PC-9 (cell line): Measurements from ENCODE around the gene FFAR2. TPM values are rescaled to one million over a fixed set of nuclear protein-coding genes. Genes with fewer than 3 reads are reported as not detected.

ENCODE experiments used
- BruUV-seq: library from RNA; stranded (reverse); fragments of 400-500 nt; replicated peaks from 2 replicates; lab custom pipeline; 2021; lab: Mats Ljungman, UMichigan
- CTCF ChIA-PET: fragments of 300-600 bp; sonication (Branson Sonifier 250); formaldehyde crosslinking; loops from one replicate; lab custom pipeline; 2022; ENCODE audit warnings: antibody characterized with exemption; lab: Charles Lee
- POLR2A ChIA-PET: fragments of 300-600 bp; sonication (Branson Sonifier 250); formaldehyde crosslinking; loops from one replicate; lab custom pipeline; 2022; ENCODE audit warnings: antibody characterized with exemption; ENCODE audit not compliant: unreplicated experiment; lab: Charles Lee
- DNase-seq, 2 experiments: peaks; one replicate each; pipeline versions ENCODE4 v3.0.0 to v3.0.0-alpha.2; 2015 to 2022; ENCODE audit warnings: mixed read lengths in 1 of 2
- H2AFZ ChIP-seq: fragments of 200-600 bp; sonication (generic); 2 replicates; pipeline ENCODE4 v1.8.1; 2017; ENCODE audit warnings: antibody characterized with exemption
- H3F3A ChIP-seq: fragments of 200-600 bp; sonication (generic); 2 replicates; pipeline ENCODE4 v1.8.1; 2017; ENCODE audit warnings: antibody characterized with exemption, mild to moderate bottlenecking, low read depth; ENCODE audit not compliant: insufficient read depth
- H3K27ac ChIP-seq: fragments of 200-600 bp; sonication (generic); 2 replicates; pipeline ENCODE4 v1.6.1; 2016; ENCODE audit warnings: mixed run types
- H3K27me3 ChIP-seq: fragments of 200-600 bp; sonication (generic); 2 replicates; pipeline ENCODE4 v1.6.1; 2016; ENCODE audit warnings: low read depth, mixed run types; ENCODE audit not compliant: insufficient read depth
- H3K36me3 ChIP-seq: fragments of 200-600 bp; sonication (generic); 2 replicates; pipeline ENCODE4 v1.6.1; 2016; ENCODE audit warnings: low read depth, mixed run types
- H3K4me1 ChIP-seq: fragments of 200-600 bp; sonication (generic); replicated peaks from 2 replicates; pipeline ENCODE4 v1.6.1; 2016; ENCODE audit warnings: mixed run types; ENCODE audit not compliant: insufficient read depth
- H3K4me2 ChIP-seq: fragments of 200-600 bp; sonication (generic); 2 replicates; pipeline ENCODE4 v1.6.1; 2017; ENCODE audit warnings: mixed run types
- H3K4me3 ChIP-seq: fragments of 200-600 bp; sonication (generic); 2 replicates; pipeline ENCODE4 v1.6.1; 2016; ENCODE audit warnings: mixed run types
- H3K79me2 ChIP-seq: fragments of 200-600 bp; sonication (generic); 2 replicates; pipeline ENCODE4 v1.6.1; 2017; ENCODE audit warnings: low read depth, mixed run types
- H3K9me2 ChIP-seq: fragments of 200-600 bp; sonication (generic); 2 replicates; pipeline ENCODE4 v1.8.1; 2017; ENCODE audit warnings: mild to moderate bottlenecking; ENCODE audit not compliant: insufficient read depth
- H3K9me3 ChIP-seq: fragments of 200-600 bp; sonication (generic); 2 replicates; pipeline ENCODE4 v1.8.1; 2016; ENCODE audit warnings: low read depth; ENCODE audit not compliant: insufficient read depth
- H4K20me1 ChIP-seq: fragments of 200-600 bp; sonication (generic); 2 replicates; pipeline ENCODE4 v1.8.1; 2017; ENCODE audit not compliant: insufficient read depth
- CTCF ChIP-seq: fragments of 200-600 bp; sonication (generic); conservative IDR thresholded peaks from 2 replicates; pipeline ENCODE4 v1.6.1; 2017; ENCODE audit warnings: mixed run types, antibody characterized with exemption, mild to moderate bottlenecking, moderate library complexity
- EZH2 ChIP-seq: fragments of 200-600 bp; sonication (generic); IDR thresholded peaks from 2 replicates; pipeline ENCODE4 v1.8.0; 2017; ENCODE audit warnings: antibody characterized with exemption, low read depth
- intact Hi-C: fragments of 100-400 bp; cut with micrococcal nuclease; formaldehyde crosslinking; loops from one replicate; pipeline ENCODE4 v1.10.0; 2022; ENCODE audit not compliant: unreplicated experiment
- total RNA-seq: library from RNA; stranded (reverse); gene quantifications from 2 replicates; pipeline ENCODE4 v1.2.3, GENCODE V29; 2021

FFAR2 gene
- total RNA-seq, 1 experiment from 2014 or later, result not detected

DNA sequence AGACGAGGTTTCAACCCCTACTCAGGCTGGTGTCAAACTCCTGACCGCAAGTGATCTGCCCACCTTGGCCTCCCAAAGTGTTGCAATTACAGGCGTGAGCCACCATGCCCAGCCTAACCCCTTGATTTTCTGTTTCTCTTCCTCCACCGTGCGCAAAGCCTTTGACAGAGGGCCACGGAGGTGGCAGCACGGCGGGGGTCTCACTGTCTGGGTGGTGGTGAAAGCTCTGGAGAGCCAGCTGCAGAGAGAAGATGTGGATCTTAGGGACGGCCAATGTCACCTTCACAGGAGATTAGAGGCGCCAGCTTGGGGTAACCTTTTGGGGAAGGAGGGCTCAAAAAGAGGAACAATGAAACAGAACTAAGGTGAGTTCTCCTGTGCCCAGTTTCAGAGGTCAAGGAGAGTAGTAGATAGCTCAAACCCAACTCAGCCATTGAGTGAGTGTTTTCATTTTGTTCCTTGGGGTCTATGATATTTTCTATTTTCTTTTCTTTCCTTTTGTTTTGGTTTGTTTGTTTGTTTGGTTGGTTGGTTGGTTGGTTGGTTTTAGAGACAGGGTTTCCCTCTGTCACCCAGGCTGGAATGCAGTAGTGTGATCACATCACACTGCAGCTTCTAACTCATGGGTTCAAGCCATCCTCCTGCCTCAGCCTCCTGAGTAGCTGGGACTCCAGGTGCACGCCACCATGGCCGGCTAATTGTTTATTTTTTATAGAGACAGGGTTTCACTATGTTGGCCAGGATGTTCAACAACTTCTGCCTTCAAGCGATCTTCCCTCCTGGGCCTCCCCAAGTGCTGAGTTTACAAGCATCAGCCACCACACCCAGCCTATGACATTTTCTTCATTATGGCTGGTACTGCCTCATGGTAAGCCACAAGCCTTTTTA is 39.5 kb upstream of the FFAR2 start:
- CTCF ChIA-PET, result no interaction called here
- Histone ChIP-seq H3K4me1 (no peaks in the 10 kb centered on the region), H3K27me3 (peaks cover 77% of the 10 kb centered on the region), H2AFZ (no peak overlapping the region), H3K79me2 (no peaks in the 10 kb centered on the region), H3K27ac (no peak overlapping the region), H4K20me1 (no peaks in the 10 kb centered on the region; the same call in 1 of the 2 replicates), H3K4me3 (no peak overlapping the region), H3K9me3 (no peaks in the 10 kb centered on the region), H3K36me3 (no peaks in the 10 kb centered on the region), H3K9me2 (no peaks in the 10 kb centered on the region), H3F3A (no peaks in the 10 kb centered on the region), H3K4me2 (no peak overlapping the region)
- DNase-seq, result no peak
- BruUV-seq, result no TSS peak
- POLR2A ChIA-PET, result no interaction called here
- no peak for TF ChIP-seq CTCF
- TF ChIP-seq EZH2, result no peak
- intact Hi-C loops, result no loop called here

DNA sequence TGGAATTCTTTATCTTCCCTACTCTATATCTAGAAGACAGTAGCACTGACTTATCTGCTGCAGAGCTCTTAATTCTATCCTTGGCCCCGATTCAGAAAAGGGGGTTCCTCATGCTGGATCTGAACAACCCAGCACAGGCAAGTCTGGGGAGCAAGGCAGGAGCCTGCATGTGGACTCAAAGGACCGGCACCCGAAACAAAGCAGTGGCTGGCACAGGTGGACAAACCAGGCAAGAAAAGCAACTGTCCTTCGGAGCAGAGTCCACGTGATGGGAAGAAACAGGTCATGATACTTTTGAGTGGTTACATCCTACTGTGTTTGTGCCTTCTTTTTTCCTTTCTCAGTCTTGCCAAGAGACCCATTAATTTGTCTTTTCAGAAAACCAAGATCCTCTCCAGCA is 38.9 kb upstream of the FFAR2 start:
- no peaks in the 10 kb centered on the region for H3F3A ChIP-seq
- CTCF ChIA-PET, result no interaction called here

GRCh38 chr19:35410487-35410886 is 37.6 kb upstream of the FFAR2 start:
- intact Hi-C loops, result no loop called here
- no TSS peak for BruUV-seq
- Histone ChIP-seq H2AFZ (no peak overlapping the region), H3K27ac (no peak overlapping the region), H3K36me3 (no peaks in the 10 kb centered on the region), H3K4me1 (no peaks in the 10 kb centered on the region), H3K4me3 (no peak overlapping the region), H3K4me2 (no peak overlapping the region), H3F3A (no peaks in the 10 kb centered on the region), H4K20me1 (no peaks in the 10 kb centered on the region), H3K9me2 (no peaks in the 10 kb centered on the region), H3K9me3 (no peaks in the 10 kb centered on the region), H3K79me2 (no peaks in the 10 kb centered on the region), H3K27me3 (peaks cover 86% of the 10 kb centered on the region)
- TF ChIP-seq CTCF, result no peak
- no peak for TF ChIP-seq EZH2
- ChIA-PET CTCF (no interaction called here), POLR2A (no interaction called here)
- DNase-seq, result no peak

More for the DNA sequence above, 38.9 kb upstream of the FFAR2 start:
- no peaks in the 10 kb centered on the region for H3K36me3 ChIP-seq
- intact Hi-C loops, result no loop called here
- no peaks in the 10 kb centered on the region for H3K9me3 ChIP-seq
- POLR2A ChIA-PET, result no interaction called here
- H3K9me2 ChIP-seq, result no peaks in the 10 kb centered on the region
- no peaks in the 10 kb centered on the region; the same call in 1 of the 2 replicates for H4K20me1 ChIP-seq
- no peak for DNase-seq
- no peak overlapping the region for H3K4me2 ChIP-seq
- H3K79me2 ChIP-seq, result no peaks in the 10 kb centered on the region
- TF ChIP-seq CTCF (no peak), EZH2 (no peak)
- no peak overlapping the region for H3K27ac ChIP-seq
- H3K27me3 ChIP-seq, result peaks cover 83% of the 10 kb centered on the region
- H3K4me1 ChIP-seq, result no peaks in the 10 kb centered on the region
- BruUV-seq, result no TSS peak
- H3K4me3 ChIP-seq, result no peak overlapping the region
- no peak overlapping the region for H2AFZ ChIP-seq
